GM23248 (cell line): Measurements from ENCODE around the gene CREB3L2. TPM values are rescaled to one million over a fixed set of nuclear protein-coding genes. Genes with fewer than 3 reads are reported as not detected.

Source experiments
- DNase-seq: peaks from one replicate; pipeline ENCODE4 v3.0.0-alpha.2; 2015
- H2AFZ ChIP-seq: fragments of 200-600 bp; sonication (generic); 2 replicates; pipeline ENCODE4 v1.6.1; 2016; ENCODE audit warnings: antibody characterized with exemption
- H3F3A ChIP-seq: fragments of 200-600 bp; sonication (generic); 2 replicates; pipeline ENCODE4 v1.6.1; 2016; ENCODE audit warnings: mild to moderate bottlenecking, antibody characterized with exemption, mixed run types; ENCODE audit not compliant: insufficient read depth
- H3K27ac ChIP-seq: fragments of 200-600 bp; sonication (generic); 2 replicates; pipeline ENCODE4 v1.5.1; 2016; ENCODE audit warnings: mild to moderate bottlenecking
- H3K27me3 ChIP-seq: fragments of 200-600 bp; sonication (generic); replicated peaks from 2 replicates; pipeline ENCODE4 v1.6.1; 2016; ENCODE audit warnings: mild to moderate bottlenecking; ENCODE audit not compliant: insufficient read depth
- H3K36me3 ChIP-seq: fragments of 200-600 bp; sonication (generic); 2 replicates; pipeline ENCODE4 v1.6.1; 2016; ENCODE audit warnings: low read depth, mild to moderate bottlenecking
- H3K4me1 ChIP-seq: fragments of 200-600 bp; sonication (generic); 2 replicates; pipeline ENCODE4 v1.6.1; 2016; ENCODE audit warnings: mild to moderate bottlenecking; ENCODE audit not compliant: insufficient read depth
- H3K4me2 ChIP-seq: fragments of 200-600 bp; sonication (generic); one replicate; pipeline ENCODE4 v1.6.1; 2016; ENCODE audit warnings: mild to moderate bottlenecking; ENCODE audit not compliant: unreplicated experiment
- H3K4me3 ChIP-seq: fragments of 200-600 bp; sonication (generic); 2 replicates; pipeline ENCODE4 v1.5.1; 2016; ENCODE audit warnings: mild to moderate bottlenecking
- H3K79me2 ChIP-seq: fragments of 200-600 bp; sonication (generic); 2 replicates; pipeline ENCODE4 v1.6.1; 2016; ENCODE audit warnings: mild to moderate bottlenecking; ENCODE audit not compliant: insufficient read depth
- H3K9ac ChIP-seq: fragments of 200-600 bp; sonication (generic); 2 replicates; pipeline ENCODE4 v1.6.1; 2016; ENCODE audit warnings: mild to moderate bottlenecking
- H3K9me2 ChIP-seq: fragments of 200-600 bp; sonication (generic); 2 replicates; pipeline ENCODE4 v1.6.1; 2016; ENCODE audit warnings: mixed run types, mild to moderate bottlenecking, moderate library complexity; ENCODE audit not compliant: insufficient read depth
- H3K9me3 ChIP-seq: fragments of 200-600 bp; sonication (generic); one replicate; pipeline ENCODE4 v1.6.1; 2017; ENCODE audit warnings: low read depth
- H4K20me1 ChIP-seq: fragments of 200-600 bp; sonication (generic); 2 replicates; pipeline ENCODE4 v1.6.0; 2016; ENCODE audit not compliant: insufficient read depth
- EZH2 ChIP-seq: fragments of 200-600 bp; sonication (generic); IDR thresholded peaks from 2 replicates; pipeline ENCODE4 v1.6.1; 2018; ENCODE audit warnings: antibody characterized with exemption, mild to moderate bottlenecking; ENCODE audit not compliant: insufficient read depth, poor library complexity, severe bottlenecking
- EZH2phosphoT487 ChIP-seq: fragments of 200-600 bp; sonication (generic); IDR thresholded peaks from 2 replicates; pipeline ENCODE4 v1.6.1; 2018; ENCODE audit warnings: antibody characterized with exemption, moderate library complexity, mild to moderate bottlenecking, low read depth; ENCODE audit not compliant: insufficient read depth
- WGBS, 2 experiments: methylation state at CpG; one replicate each; pipeline ENCODE4 v1.1.6; 2015 to 2017; ENCODE audit warnings: low lambda C conversion rate in 2 of 2, low coverage in 1 of 2; ENCODE audit errors: missing lambda C conversion rate in 2 of 2; 5-methylcytosine and 5-hydroxymethylcytosine counted together
- in situ Hi-C: fragments of 300-500 bp; cut with MboI; formaldehyde crosslinking; loops from 2 replicates; pipeline ENCODE4 v1.15.0; 2020
- polyA plus RNA-seq: library from polyadenylated mRNA; unstranded; fragments of >200 nt; fragmentation: Nextera tagmentation; extraction: Ambion mirVana; gene quantifications from 2 replicates; pipeline ENCODE4 v1.2.1, GENCODE V29; 2016
- total RNA-seq: library from RNA; depleted of rRNA; stranded (reverse); fragments of >200 nt; shearing (Covaris generic); gene quantifications from 2 replicates; pipeline ENCODE4 v1.2.3, GENCODE V29; 2014

CREB3L2 gene
- total and polyA plus RNA-seq, 2 experiments from 2014 or later, result 43.7 to 53.7 TPM

DNA sequence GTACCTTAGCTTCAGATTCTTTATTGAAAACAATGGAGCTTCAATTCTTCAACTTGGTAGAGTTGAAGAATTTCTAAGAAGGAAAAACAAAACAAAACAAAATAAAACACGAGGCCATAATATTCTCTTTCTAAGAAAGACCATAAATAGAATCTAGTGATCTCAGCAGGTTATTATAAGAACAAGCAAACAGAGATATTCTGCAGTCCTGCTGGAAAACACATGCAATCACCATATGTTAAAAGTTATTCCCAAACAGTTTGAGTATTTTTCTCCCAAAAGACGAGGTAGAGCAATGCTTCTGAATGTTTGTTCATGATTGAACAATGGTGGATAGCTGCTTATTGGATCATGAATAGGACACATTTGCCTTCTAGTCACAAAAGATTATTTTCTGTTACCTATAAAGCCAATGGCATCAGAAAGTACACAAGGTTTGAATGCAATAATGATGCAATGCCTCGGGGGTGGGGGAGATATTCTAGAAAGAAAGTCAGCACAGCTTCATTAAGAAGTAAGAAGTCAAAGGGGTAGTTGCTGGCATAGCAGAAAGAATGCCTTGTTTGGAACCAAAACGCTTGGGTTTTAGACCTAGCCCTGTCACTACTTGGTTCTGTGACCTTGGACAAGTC lies 59.3 kb downstream of the CREB3L2 start:
- peaks cover 43% of the 10 kb centered on the region for H3F3A ChIP-seq
- peaks cover 97% of the 10 kb centered on the region for H3K79me2 ChIP-seq
- no peaks in the 10 kb centered on the region for H3K27me3 ChIP-seq
- WGBS, 2 experiments, result 7 to 13% methylated on average over 4 of the region's 4 CpGs
- DNase-seq, result no peak
- no peaks in the 10 kb centered on the region for H4K20me1 ChIP-seq
- no peak overlapping the region for H3K9ac ChIP-seq
- H3K4me2 ChIP-seq, result peak overlapping the region; percentile 26
- H3K9me2 ChIP-seq, result no peaks in the 10 kb centered on the region
- no peak overlapping the region for H2AFZ ChIP-seq
- H3K27ac ChIP-seq, result peak overlapping the region; percentile 30; the same call in 1 of the 2 replicates
- peaks cover 3% of the 10 kb centered on the region; the same call in 1 of the 2 replicates for H3K36me3 ChIP-seq
- H3K4me1 ChIP-seq, result peaks cover 30% of the 10 kb centered on the region
- H3K4me3 ChIP-seq, result no peak overlapping the region
- in situ Hi-C loops, result no loop called here
- no peaks in the 10 kb centered on the region for H3K9me3 ChIP-seq
- TF ChIP-seq EZH2phosphoT487, result no peak
- TF ChIP-seq EZH2, result no peak

DNA sequence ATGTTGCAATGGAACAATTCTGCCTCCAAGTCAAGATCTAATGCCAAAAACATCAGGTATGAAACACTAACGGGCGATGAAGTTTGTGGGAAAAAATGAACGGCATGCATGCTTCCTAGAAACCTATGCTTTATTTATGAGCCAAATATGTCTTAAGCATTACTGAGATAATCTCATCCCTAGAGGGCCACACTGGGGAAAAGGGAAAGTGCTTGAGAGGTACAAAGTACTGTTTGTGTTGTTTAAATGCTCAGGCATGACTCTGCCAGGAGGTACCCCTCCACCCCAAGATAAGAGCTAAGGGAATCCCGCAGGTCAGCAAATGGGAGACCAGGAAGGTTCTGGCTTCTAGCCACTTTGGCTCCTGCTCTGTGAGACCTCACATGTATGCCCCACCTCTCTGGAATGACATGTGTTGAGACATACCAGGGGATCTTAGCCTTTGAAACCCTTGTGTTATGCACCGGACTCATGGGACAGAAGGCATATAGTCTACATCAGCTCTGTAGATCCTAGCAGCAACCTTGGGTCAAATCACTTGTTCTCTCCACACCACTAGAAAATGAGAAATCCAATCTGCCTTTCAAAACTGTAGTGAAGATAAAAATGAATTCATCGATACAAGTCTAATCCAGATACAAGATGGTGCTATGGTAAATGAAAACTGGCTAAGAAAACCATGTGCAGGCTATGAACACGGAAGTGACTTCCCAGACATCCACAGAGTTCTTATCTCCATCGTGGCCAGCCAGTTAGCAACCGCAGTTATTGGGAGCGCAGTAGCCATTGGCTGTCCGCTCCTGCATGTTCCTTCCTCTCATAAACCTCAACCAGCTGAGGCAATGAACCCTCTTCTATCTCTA lies 61.0 kb downstream of the CREB3L2 start:
- 94% methylated on average over 11 of the region's 11 CpGs for WGBS, 2 experiments
- Histone ChIP-seq H3F3A (peaks cover 55% of the 10 kb centered on the region), H3K27ac (no peak overlapping the region)

DNA sequence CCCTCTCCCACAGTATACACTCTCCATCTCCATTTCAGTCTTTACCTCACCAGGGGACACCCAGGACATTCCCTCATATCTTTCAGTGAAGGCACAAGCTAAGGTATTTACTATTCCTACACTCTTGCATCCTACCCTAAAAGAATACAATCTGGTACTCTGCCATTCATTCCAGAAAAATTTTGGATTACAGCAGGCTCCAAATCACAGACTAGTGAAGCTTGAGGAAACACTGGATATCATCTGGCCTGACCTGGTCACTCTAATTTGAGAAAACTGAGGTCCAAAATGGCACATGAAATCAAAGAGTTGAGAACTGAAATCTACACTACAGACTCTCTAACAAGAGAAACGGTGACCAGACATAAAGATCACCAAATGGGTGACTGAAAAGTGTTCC lies 61.7 kb downstream of the CREB3L2 start:
- no peak for TF ChIP-seq EZH2phosphoT487
- TF ChIP-seq EZH2, result no peak
- in situ Hi-C loops, result no loop called here
- H3K9me3 ChIP-seq, result no peaks in the 10 kb centered on the region
- peaks cover 100% of the 10 kb centered on the region for H3K79me2 ChIP-seq
- no peaks in the 10 kb centered on the region for H4K20me1 ChIP-seq
- peaks cover 3% of the 10 kb centered on the region; the same call in 1 of the 2 replicates for H3K36me3 ChIP-seq
- 43 to 63% methylated on average over 1 of the region's 1 CpG for WGBS, 2 experiments
- H3K4me1 ChIP-seq, result peaks cover 53% of the 10 kb centered on the region
- no peak overlapping the region for H2AFZ ChIP-seq
- H3K27ac ChIP-seq, result no peak overlapping the region; the same call in 1 of the 2 replicates
- H3K27me3 ChIP-seq, result no peaks in the 10 kb centered on the region
- no peak for DNase-seq
- no peak overlapping the region for H3K4me3 ChIP-seq
- H3K9ac ChIP-seq, result no peak overlapping the region
- H3K4me2 ChIP-seq, result no peak overlapping the region
- H3F3A ChIP-seq, result peaks cover 62% of the 10 kb centered on the region
- H3K9me2 ChIP-seq, result no peaks in the 10 kb centered on the region

More for the DNA sequence above, 61.0 kb downstream of the CREB3L2 start:
- Histone ChIP-seq H2AFZ (no peak overlapping the region), H3K4me2 (no peak overlapping the region), H3K9me3 (no peaks in the 10 kb centered on the region), H3K79me2 (peaks cover 100% of the 10 kb centered on the region), H3K4me1 (peaks cover 47% of the 10 kb centered on the region), H3K4me3 (no peak overlapping the region), H3K36me3 (peaks cover 3% of the 10 kb centered on the region; the same call in 1 of the 2 replicates), H3K9me2 (no peaks in the 10 kb centered on the region), H3K9ac (no peak overlapping the region), H3K27me3 (no peaks in the 10 kb centered on the region), H4K20me1 (no peaks in the 10 kb centered on the region)
- in situ Hi-C loops, result no loop called here
- DNase-seq, result no peak
- TF ChIP-seq EZH2 (no peak), EZH2phosphoT487 (no peak)

- H3K36me3 ChIP-seq, result 0 out of 2 replicates have a peak, but pooled peaks cover 3% of the 10 kb centered on the region
- H3K79me2 ChIP-seq, result peaks cover 97% of the 10 kb centered on the region
- no peaks in the 10 kb centered on the region for H3K27me3 ChIP-seq
- no peaks in the 10 kb centered on the region for H3K9me3 ChIP-seq
- in situ Hi-C loops, result no loop called here
- peaks cover 60% of the 10 kb centered on the region for H3K4me1 ChIP-seq
- peak overlapping the region; percentile 73 for H3K27ac ChIP-seq
- H3F3A ChIP-seq, result peaks cover 72% of the 10 kb centered on the region
- no peak for TF ChIP-seq EZH2phosphoT487
- TF ChIP-seq EZH2, result no peak
- H4K20me1 ChIP-seq, result no peaks in the 10 kb centered on the region
- no peaks in the 10 kb centered on the region for H3K9me2 ChIP-seq
- H2AFZ ChIP-seq, result no peak overlapping the region
- peak overlapping the region; percentile 30; the same call in 1 of the 2 replicates for H3K9ac ChIP-seq
- H3K4me3 ChIP-seq, result no peak overlapping the region
- peak; percentile 86 for DNase-seq
- H3K4me2 ChIP-seq, result peak overlapping the region; percentile 22
Observed at GRCh38 chr7:137937202-137937560, 64.7 kb downstream of the CREB3L2 start.
